GM18870 (cell line): Measurements from ENCODE around the gene SFMBT2.
"Not testable (repeated sequence)": the region's sequence is repeated elsewhere in the genome, so short reads cannot be mapped to it uniquely, and the experiment has no call there.

ENCODE experiments used
- ATAC-seq: cut with Tn5 transposase; IDR thresholded peaks from one replicate; pipeline ENCODE4 v1.9.1; 2021; ENCODE audit warnings: moderate library complexity; ENCODE audit not compliant: unreplicated experiment

The SFMBT2 gene

DNA sequence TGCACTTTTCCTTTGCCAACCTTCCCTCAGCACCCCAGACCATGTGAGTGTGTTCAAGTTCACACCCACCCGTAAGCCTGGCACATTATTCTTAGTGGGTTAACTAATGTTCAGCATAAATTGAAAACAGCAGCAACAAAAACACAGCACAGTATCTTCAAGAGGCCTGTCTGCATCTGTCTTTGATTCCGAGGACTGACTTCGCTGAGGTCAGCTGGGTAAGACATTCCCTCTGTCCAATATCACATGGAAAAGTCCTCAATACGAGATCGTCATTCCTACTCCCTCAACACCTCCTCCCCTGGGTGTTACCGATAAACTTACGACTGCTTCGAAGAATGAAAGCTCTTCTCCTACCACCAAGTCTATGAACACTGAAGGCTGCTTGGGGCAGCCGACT is 218.8 kb downstream of the SFMBT2 start:
- ATAC-seq = no peak

- not testable (repeated sequence) for ATAC-seq
Measured at GRCh38 chr10:7190772-7191171, 220.1 kb downstream of the SFMBT2 start.

DNA sequence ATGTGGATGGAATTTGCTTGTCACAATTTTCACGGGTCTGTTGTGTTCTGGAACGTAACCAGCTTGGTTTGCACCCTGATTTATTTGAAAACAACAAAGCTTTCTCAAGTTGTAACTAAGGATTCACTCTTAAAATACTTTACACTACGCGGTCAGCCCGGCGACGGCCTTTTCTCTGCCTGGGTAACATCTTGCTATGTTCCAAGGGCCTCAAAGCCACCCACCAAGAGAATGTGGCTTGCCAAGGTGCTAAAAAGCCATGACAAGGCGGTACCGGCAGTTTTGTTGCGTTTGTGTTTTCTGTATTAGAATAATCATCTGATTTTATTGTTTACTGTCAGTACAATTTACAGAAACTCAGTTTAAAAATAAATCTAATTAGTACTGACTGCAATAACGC is 220.9 kb downstream of the SFMBT2 start:
- ATAC-seq = no peak

- no peak for ATAC-seq
Measured at GRCh38 chr10:7188456-7189050, 222.3 kb downstream of the SFMBT2 start.

DNA sequence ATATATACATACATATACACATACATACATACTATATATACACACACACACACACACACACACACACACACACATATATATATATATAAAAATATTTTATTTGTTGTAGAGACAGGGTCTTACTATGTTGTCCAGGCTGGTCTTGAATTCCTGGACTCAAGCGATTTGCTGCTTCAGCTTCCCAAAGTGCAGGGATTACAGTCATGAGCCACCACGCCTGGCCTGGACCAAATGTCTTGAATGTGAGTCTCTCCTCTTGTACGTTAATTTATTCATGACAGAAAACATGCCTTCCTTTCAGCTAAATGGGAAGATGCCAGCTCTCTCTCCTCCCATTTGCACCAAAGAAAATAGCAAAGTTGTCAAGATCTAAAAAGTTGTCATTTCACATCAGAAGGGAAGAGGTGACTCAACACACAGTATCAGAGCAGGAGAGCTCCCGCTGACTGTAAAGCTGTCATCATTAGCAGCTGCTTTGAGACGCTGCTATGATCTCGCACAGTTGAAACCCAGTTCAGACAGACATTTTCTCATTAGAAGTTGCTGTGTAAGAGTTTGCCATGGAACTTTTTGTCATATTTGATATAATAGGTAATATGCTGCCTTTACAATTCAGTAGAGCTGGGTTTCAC is 224.3 kb downstream of the SFMBT2 start:
- no peak for ATAC-seq

GRCh38 chr10:7185367-7185690 is 225.5 kb downstream of the SFMBT2 start:
- peak; percentile 47 for ATAC-seq

GRCh38 chr10:7184660-7185366 is 226.0 kb downstream of the SFMBT2 start:
- ATAC-seq = peak; percentile 59

GRCh38 chr10:7184116-7184515 is 226.7 kb downstream of the SFMBT2 start:
- not testable (repeated sequence) for ATAC-seq

DNA sequence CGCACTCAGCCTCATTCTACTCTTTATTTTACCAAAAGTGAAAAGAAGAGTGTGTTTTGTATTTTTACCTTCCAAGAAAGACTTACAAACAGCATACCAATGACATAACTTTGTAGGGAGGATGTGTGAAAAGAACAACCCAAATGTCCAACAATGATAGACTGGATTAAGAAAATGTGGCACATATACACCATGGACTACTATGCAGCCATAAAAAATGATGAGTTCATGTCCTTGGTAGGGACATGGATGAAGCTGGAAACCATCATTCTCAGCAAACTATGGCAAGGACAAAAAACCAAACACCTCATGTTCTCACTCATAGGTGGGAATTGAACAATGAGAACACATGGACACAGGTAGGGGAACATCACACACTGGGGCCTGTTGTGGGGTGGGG is 228.5 kb downstream of the SFMBT2 start:
- not testable (repeated sequence) for ATAC-seq

GRCh38 chr10:7181420-7181819 is 229.4 kb downstream of the SFMBT2 start:
- no peak for ATAC-seq

GRCh38 chr10:7179536-7179935 is 231.3 kb downstream of the SFMBT2 start:
- ATAC-seq = no peak

GRCh38 chr10:7173948-7174347 is 236.9 kb downstream of the SFMBT2 start:
- ATAC-seq = no peak

DNA sequence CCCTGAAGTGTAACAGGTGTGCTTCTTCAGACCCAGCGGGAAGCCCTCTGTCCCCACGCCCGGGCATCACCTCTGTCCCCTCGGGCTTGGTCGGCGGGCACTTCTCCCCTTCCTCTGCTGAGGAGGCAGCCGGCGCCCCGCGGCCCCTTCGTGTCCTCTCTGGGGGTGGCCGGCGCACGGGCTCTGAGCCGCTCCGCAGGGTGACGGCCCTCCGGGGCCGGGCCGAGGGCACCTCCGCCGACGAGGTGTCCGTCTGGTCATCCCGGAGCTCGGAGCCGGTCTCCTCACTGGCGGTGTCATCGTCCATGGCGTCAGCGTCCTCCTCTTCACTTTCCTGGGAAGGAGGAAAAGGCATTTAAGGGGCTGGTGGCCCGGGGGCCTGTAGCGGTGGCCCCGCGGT is 239.0 kb downstream of the SFMBT2 start:
- no peak for ATAC-seq

DNA sequence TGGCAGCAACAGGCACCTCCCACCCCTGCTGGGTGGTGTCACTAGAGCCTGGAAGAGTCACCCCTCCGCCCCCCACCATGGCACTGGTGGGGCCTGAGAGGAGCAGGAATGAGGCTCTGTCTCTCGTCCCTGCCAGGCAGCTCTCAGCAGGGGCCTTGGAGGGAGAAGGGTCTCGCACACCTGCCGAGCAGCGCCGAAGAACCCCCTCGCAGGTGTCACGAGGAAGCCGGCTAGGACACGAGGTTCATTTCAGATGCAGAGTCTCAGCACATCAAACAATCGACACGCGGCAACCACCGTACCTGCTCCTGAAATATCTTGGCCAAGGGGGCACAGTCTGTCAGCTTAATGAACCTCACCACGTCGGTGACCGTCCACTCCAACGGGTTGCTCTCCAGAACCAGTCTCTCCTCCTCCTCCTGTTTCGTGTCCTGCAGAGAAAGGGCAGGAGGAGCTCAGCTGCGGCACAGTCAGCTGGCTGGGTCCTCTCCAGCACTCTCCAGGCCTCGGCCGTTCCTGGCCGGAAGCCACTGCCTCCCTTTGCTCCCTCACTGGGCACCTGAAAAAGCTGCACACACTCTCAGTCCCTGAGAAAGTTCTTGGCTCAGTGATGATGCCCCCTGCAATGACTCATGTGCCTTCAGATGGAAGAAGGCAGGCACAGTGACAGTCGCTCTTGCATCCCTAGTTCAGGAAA is 240.1 kb downstream of the SFMBT2 start:
- ATAC-seq = no peak

GRCh38 chr10:7168414-7168813 is 242.4 kb downstream of the SFMBT2 start:
- no peak for ATAC-seq

- ATAC-seq = no peak
Measured at GRCh38 chr10:7165500-7166177, 245.2 kb downstream of the SFMBT2 start.

- no peak for ATAC-seq
Measured at GRCh38 chr10:7164955-7165354, 245.9 kb downstream of the SFMBT2 start.

GRCh38 chr10:7162331-7162730 is 248.5 kb downstream of the SFMBT2 start:
- ATAC-seq = no peak

DNA sequence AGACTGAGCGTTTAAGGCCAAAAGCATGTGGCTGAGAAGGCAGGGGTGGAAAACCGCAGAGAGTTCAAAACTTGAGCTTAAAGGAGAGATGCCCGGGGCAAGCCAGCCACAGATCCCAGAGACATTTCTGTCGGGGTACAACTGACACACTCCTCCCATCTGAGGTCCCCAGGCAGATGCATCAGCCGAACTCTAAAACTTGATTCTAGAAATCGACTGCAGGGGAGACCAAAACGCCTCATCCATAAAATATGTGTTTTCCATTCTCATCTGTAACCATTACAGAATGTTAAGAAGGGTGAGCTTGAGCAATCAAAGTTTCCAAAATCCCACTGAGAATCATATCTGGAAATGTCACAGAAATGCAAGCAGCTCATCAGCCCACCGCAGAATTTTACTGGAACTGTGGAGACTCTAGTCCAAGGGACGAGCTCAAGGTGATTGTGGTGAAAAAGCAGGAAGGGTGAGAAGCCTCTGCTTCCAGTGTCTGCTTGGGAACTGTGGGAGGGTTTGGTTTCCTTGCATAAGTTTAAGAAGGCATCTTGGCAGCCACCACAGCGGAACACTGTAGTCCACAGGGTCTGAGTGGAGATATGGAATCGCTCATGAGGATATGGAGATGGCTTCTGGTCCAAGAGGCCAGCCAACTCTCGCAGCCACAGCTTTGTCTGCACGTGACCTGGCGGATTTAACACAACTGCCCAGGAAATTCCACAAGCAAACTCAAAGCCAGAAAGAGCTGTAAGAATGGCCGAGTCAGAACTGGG is 249.2 kb downstream of the SFMBT2 start:
- ATAC-seq = no peak

DNA sequence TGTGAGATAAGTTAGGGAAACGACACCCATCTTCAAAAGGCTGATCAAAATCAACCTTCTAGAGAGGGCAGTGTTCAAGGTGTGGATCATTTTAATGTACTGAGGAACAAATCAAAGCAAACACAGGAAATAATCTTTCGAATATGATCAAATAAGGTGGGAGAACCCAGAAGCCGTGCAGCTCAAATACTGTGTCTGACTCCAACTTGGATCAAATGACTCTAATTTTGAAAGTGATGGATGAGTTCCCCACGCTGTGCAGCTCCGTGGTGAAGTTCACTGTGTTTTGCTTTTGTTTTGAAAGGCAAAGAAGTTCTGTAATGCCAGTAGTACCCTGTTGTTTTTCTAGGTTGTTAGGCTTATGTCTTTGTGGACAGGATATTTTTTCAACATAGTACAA is 250.9 kb downstream of the SFMBT2 start:
- ATAC-seq = no peak

- ATAC-seq = no peak
Measured at GRCh38 chr10:7159517-7159916, 251.3 kb downstream of the SFMBT2 start.
